Psoas muscle (tissue), 8 donors: Measurements from ENCODE around the gene MRNIP. TPM values are rescaled to one million over a fixed set of nuclear protein-coding genes. Genes with fewer than 3 reads are reported as not detected.
A peak's percentile ranks its signal among the peaks of the same experiment; 100 is the strongest.

ENCODE experiments used
- ATAC-seq, 4 donors: fragments of 200-7000 bp; cut with Tn5 transposase; one replicate each; pipeline ENCODE4 v1.9.1; 2020; ENCODE audit warnings: moderate library complexity in 3 of 4, mild to moderate bottlenecking in 2 of 4
- DNase-seq, 2 donors: peaks; one replicate each; pipeline ENCODE4 v3.0.0-alpha.2; 2020
- H3K27ac ChIP-seq: fragments of 200-600 bp; one replicate; pipeline ENCODE4 v1.8.0; 2022
- H3K27me3 ChIP-seq, 3 donors: fragments of 200-600 bp in 1 of 3; one replicate each; pipeline versions ENCODE4 v1.6.1 to v1.8.0; 2013 to 2022; ENCODE audit warnings: low read length in 2 of 3, mild to moderate bottlenecking in 2 of 3, moderate library complexity in 1 of 3; ENCODE audit not compliant: insufficient read depth in 3 of 3
- H3K36me3 ChIP-seq, 2 donors: fragments of 200-600 bp in 1 of 2; one replicate each; pipeline versions ENCODE4 v1.6.1 to v1.8.0; 2013 to 2022; ENCODE audit warnings: low read depth in 1 of 2, mild to moderate bottlenecking in 1 of 2, moderate library complexity in 1 of 2; ENCODE audit not compliant: insufficient read depth in 1 of 2
- H3K4me1 ChIP-seq: fragments of 200-600 bp; one replicate; pipeline ENCODE4 v1.8.0; 2022
- H3K4me3 ChIP-seq: fragments of 200-600 bp; one replicate; pipeline ENCODE4 v1.8.0; 2022; ENCODE audit warnings: mild to moderate bottlenecking
- H3K9me3 ChIP-seq: fragments of 200-600 bp; one replicate; pipeline ENCODE4 v1.8.0; 2022
- WGBS, 3 donors: extraction: QIAGEN DNeasy Blood & Tissue Kit; methylation state at CpG; one replicate each; pipeline versions ENCODE4 v1.1.6 to v1.1.7; 2013; 5-methylcytosine and 5-hydroxymethylcytosine counted together
- intact Hi-C, 2 donors: fragments of 100-400 bp; cut with DNase I; formaldehyde crosslinking; loops; one replicate each; pipeline versions ENCODE4 v1.11.0 to v1.14.2; 2022
- polyA plus RNA-seq, 3 donors: library from polyadenylated mRNA; stranded (reverse); fragments of 200-250 nt; gene quantifications; one replicate each; pipeline ENCODE4 v1.2.3, GENCODE V29; 2013
- total RNA-seq, 4 donors: library from RNA; stranded (reverse); fragmentation: NEBNext Ultra II Directional in 2 of 4; extraction: Animal tissue kit (Norgen Biotek cat#: 25700) in 2 of 4; gene quantifications; one replicate each; pipeline versions ENCODE4 v1.2.1 to v1.2.4, GENCODE V29; 2021 to 2023
- TF ChIP-seq, protein P1 (sequence below): fragments of 200-600 bp; IDR thresholded peaks from one replicate; pipeline ENCODE4 v1.8.0; 2022; ENCODE audit warnings: antibody characterized with exemption
- donor health status: healthy with polysubstance abuse.
- donor health status: DM: no; HTN: no; CAD: no; lungs with moderate emphysema.
- donor health status: Bipolar disorder and iron deficiency.
- donor health status: healthy.
- donor health status: DM: yes; HTN: yes; CAD: no.
- donor health status: DM: no; HTN: no; CAD: no.
- donor health status: DM: no; HTN: no; CAD: no.
- donor health status: DM: yes; HTN: yes; CAD: no.

The MRNIP gene
- total and polyA plus RNA-seq, 7 donors, result 2.1 to 30.4 (median 7.9) TPM

DNA sequence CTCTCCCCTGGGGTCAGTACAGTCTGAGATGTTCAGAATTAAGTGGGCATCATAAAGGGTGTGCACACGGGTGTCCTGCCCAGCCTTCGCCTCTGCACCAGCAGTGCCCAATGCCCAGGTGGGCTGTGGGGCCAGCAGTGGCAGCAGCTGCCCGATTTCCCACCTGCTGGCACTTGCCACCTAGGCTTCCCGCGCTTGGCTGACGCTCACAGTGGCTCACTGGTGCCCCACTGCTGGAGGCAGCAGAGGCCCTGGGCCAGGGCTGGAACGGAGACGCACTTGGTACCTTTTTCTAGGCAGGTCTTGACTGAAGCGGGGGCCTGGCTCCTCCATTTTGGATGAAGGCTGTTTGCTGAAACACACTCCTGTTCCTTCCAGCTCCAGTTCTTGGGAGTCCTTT lies 17.0 kb downstream of the MRNIP start:
- TF ChIP-seq, protein P1, sequence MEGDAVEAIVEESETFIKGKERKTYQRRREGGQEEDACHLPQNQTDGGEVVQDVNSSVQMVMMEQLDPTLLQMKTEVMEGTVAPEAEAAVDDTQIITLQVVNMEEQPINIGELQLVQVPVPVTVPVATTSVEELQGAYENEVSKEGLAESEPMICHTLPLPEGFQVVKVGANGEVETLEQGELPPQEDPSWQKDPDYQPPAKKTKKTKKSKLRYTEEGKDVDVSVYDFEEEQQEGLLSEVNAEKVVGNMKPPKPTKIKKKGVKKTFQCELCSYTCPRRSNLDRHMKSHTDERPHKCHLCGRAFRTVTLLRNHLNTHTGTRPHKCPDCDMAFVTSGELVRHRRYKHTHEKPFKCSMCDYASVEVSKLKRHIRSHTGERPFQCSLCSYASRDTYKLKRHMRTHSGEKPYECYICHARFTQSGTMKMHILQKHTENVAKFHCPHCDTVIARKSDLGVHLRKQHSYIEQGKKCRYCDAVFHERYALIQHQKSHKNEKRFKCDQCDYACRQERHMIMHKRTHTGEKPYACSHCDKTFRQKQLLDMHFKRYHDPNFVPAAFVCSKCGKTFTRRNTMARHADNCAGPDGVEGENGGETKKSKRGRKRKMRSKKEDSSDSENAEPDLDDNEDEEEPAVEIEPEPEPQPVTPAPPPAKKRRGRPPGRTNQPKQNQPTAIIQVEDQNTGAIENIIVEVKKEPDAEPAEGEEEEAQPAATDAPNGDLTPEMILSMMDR, result no peak
- Histone ChIP-seq H3K4me3 (no peak overlapping the region), H3K27ac (peak overlapping the region; percentile 76), H3K9me3 (no peaks in the 10 kb centered on the region), H3K36me3 (peaks cover 4 to 50% of the 10 kb centered on the region in 2 donors), H3K27me3 (no peaks in the 10 kb centered on the region), H3K4me1 (peaks cover 20% of the 10 kb centered on the region)
- 85 to 90% (median 87%) methylated on average over 9 of the region's 9 CpGs for whole genome bisulfite sequencing, 3 donors
- ATAC-seq, result peak in 2 of 4 donors; percentile 1
- intact Hi-C loops, result no loop called here
- DNase-seq, result no peak

DNA sequence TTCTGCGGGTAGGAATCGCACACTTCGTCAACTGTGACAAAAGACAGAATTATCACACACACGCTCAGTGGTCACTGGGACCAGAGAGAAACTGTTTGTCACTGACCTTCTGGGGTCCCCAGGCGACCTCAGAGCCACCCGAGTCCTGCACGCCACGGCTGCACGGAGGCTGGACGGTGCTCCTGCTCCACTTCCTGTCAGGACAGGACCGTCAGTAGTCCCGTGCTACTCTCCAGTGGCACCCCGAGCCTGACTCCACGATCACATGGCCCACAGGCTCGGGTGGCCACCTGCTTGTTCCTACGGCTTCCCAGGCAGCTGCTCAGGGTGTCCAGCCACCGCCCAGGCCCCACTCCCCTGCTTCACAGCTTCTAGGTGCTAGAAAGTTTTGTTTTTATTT lies 17.9 kb downstream of the MRNIP start:
- peak overlapping the region; percentile 76 for H3K27ac ChIP-seq
- WGBS, 3 donors, result 59 to 82% (median 62%) methylated on average over 17 of the region's 17 CpGs
- intact Hi-C loops, result no loop called here
- H3K9me3 ChIP-seq, result no peaks in the 10 kb centered on the region
- H3K27me3 ChIP-seq, result no peaks in the 10 kb centered on the region
- TF ChIP-seq, protein P1, result no peak
- DNase-seq (peak in 1 of 2 donors; percentile 70), ATAC-seq (peak; percentile 22 to 34 (median 28))
- peaks cover 4 to 50% of the 10 kb centered on the region in 2 donors for H3K36me3 ChIP-seq
- H3K4me3 ChIP-seq, result no peak overlapping the region
- peaks cover 28% of the 10 kb centered on the region for H3K4me1 ChIP-seq

DNA sequence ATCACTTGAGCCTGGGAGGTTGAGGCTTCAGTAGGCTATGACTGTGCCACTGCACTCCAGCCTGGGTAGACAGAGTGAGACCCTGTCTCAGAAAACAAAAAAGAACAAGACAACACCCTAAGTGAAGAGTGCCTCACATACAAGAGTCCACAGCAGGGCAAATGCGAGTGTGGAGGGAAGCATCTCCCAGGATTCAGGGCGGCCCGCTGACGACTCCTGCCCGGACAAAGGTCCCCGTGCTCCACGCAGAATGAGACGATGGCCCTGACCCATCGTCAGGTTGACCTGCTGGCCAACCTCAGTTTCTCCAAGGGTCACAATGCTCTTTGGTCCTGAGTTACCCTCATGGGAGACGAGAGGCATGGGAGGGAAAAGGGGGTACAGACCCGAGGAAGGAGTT lies 18.3 kb downstream of the MRNIP start:
- ATAC-seq (peak; percentile 1 to 16 (median 4)), DNase-seq (no peak)
- WGBS, 3 donors, result 86 to 94% (median 89%) methylated on average over 11 of the region's 11 CpGs

DNA sequence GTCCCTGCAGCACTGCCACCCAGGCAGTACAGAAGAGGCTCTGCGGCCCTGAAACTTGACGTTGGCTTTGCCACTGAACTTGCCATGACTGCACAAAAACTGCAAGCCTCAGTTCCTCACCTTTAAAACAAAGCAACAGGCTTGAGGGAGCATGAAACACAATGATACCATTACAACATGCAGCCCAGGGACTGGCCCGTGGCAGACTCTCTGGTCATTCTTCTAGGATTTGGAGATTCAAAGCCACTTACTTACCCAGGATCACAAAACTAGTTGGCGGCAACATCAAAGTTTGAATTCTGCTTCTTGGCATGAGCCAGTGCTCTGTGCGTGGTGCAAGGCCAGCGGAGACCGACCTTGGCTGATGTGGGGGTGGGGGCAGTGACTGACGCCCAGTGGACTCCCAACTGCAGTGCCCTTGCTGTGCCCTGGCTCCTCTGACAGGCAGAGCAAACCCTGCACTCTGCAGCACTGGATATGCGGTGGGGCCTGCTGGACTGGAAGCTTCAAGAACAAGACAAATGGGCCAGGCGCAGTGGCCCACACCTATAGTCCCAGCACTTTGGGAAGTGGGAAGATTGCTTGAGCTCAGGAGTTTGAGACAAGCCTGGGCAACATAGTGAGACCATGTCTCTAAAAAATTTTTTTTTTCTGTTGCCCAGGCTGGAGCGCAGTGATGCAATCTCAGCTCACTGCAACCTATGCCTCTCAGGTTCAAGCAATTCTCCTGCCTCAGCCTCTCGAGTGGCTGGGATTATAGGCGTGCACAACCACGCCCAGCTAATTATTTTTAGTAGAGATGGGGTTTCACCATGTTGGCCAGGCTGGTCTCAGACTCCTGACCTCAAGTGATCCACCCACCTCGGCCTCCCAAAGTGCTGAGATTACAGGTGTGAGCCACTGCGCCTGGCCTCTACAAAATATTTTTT lies 19.0 kb downstream of the MRNIP start:
- peak; percentile 60 to 78 for DNase-seq
- peak; percentile 55 to 71 (median 66) for ATAC-seq
- H3K27ac ChIP-seq, result peak overlapping the region; percentile 76

More for the DNA sequence above, 18.3 kb downstream of the MRNIP start:
- no peaks in the 10 kb centered on the region for H3K27me3 ChIP-seq
- peak overlapping the region; percentile 76 for H3K27ac ChIP-seq
- TF ChIP-seq, protein P1, result no peak
- intact Hi-C loops, result no loop called here
- no peak overlapping the region for H3K4me3 ChIP-seq
- H3K4me1 ChIP-seq, result peaks cover 28% of the 10 kb centered on the region
- H3K9me3 ChIP-seq, result no peaks in the 10 kb centered on the region
- peaks cover 4 to 50% of the 10 kb centered on the region in 2 donors for H3K36me3 ChIP-seq

More for the DNA sequence above, 19.0 kb downstream of the MRNIP start:
- Histone ChIP-seq H3K9me3 (no peaks in the 10 kb centered on the region), H3K27me3 (no peaks in the 10 kb centered on the region), H3K4me3 (no peak overlapping the region), H3K4me1 (peaks cover 28% of the 10 kb centered on the region), H3K36me3 (peaks cover 4 to 55% of the 10 kb centered on the region in 2 donors)
- 38 to 52% (median 40%) methylated on average over 16 of the region's 16 CpGs for WGBS, 3 donors
- TF ChIP-seq, protein P1, result no peak
- intact Hi-C loops, result no loop called here
